Heart left ventricle (tissue), 16 donors: ENCODE results near the gene RNFT2. TPM values are rescaled to one million over a fixed set of nuclear protein-coding genes. Genes with fewer than 3 reads are reported as not detected.

Experiments
- ATAC-seq, 4 donors: fragments of 200-7000 bp; cut with Tn5 transposase; one replicate each; pipeline ENCODE4 v1.9.1; 2020 to 2022; ENCODE audit warnings: moderate library complexity in 4 of 4, mild to moderate bottlenecking in 3 of 4, moderate number of reproducible peaks in 1 of 4
- DNase-seq, 5 donors: peaks; one replicate each; pipeline ENCODE4 v3.0.0-alpha.2; 2020
- H3K27ac ChIP-seq, 12 donors: fragments of 200-600 bp; sonication (generic) in 4 of 12; one replicate each; pipeline versions ENCODE4 v1.5.0 to v1.8.0; 2016 to 2022; ENCODE audit warnings: mild to moderate bottlenecking in 2 of 12
- H3K27me3 ChIP-seq, 9 donors: fragments of 200-600 bp; sonication (generic) in 2 of 9; one replicate each; pipeline versions ENCODE4 v1.5.1 to v1.8.0; 2016 to 2022; ENCODE audit warnings: mild to moderate bottlenecking in 3 of 9
- H3K36me3 ChIP-seq, 9 donors: fragments of 200-600 bp; sonication (generic) in 2 of 9; one replicate each; pipeline versions ENCODE4 v1.5.0 to v1.8.0; 2018 to 2022; ENCODE audit warnings: mild to moderate bottlenecking in 2 of 9
- H3K4me1 ChIP-seq, 12 donors: fragments of 200-600 bp; sonication (generic) in 4 of 12; one replicate each; pipeline versions ENCODE4 v1.5.0 to v1.8.0; 2016 to 2022; ENCODE audit warnings: mild to moderate bottlenecking in 3 of 12
- H3K4me3 ChIP-seq, 12 donors: fragments of 200-600 bp; sonication (generic) in 4 of 12; one replicate each; pipeline versions ENCODE4 v1.5.0 to v1.8.0; 2017 to 2022; ENCODE audit warnings: mild to moderate bottlenecking in 9 of 12, moderate library complexity in 4 of 12
- H3K9me3 ChIP-seq, 12 donors: fragments of 200-600 bp; sonication (generic) in 4 of 12; one replicate each; pipeline versions ENCODE4 v1.5.0 to v1.8.0; 2016 to 2022; ENCODE audit warnings: mild to moderate bottlenecking in 1 of 12
- POLR2A ChIP-seq, 2 donors: fragments of 450-650 bp; IDR thresholded peaks; one replicate each; pipeline ENCODE4 v1.6.1; 2017; ENCODE audit warnings: antibody characterized with exemption in 2 of 2, mild to moderate bottlenecking in 2 of 2, moderate library complexity in 2 of 2
- WGBS, 4 donors: extraction: QIAGEN DNeasy Blood & Tissue Kit in 2 of 4; methylation state at CpG; one replicate each; pipeline versions ENCODE4 v1.1.5 to v1.1.7; 2013 to 2018; 5-methylcytosine and 5-hydroxymethylcytosine counted together
- intact Hi-C, 10 donors: fragments of 100-400 bp; cut with DNase I; formaldehyde crosslinking; loops; one replicate each; pipeline versions ENCODE4 v1.11.1 to v1.14.2; 2022
- polyA plus RNA-seq, 2 donors: library from polyadenylated mRNA; stranded (reverse); fragments of 200-250 nt; gene quantifications; one replicate each; pipeline ENCODE4 v1.2.3, GENCODE V29; 2013
- total RNA-seq, 9 donors: library from RNA; depleted of rRNA in 2 of 9; stranded (reverse); fragments of >200 nt in 2 of 9; fragmentation: NEBNext Ultra II Directional in 3 of 9; extraction: Animal tissue kit (Norgen Biotek cat#: 25700) in 3 of 9; gene quantifications; one replicate each; pipeline versions ENCODE4 v1.1.0 to v1.2.4, GENCODE V29; 2016 to 2023
- TF ChIP-seq, protein P1 (sequence below), 12 donors: fragments of 200-600 bp; sonication (generic) in 4 of 12; IDR thresholded peaks; one replicate each; pipeline versions ENCODE4 v1.5.0 to v1.8.0; 2018 to 2022; ENCODE audit warnings: antibody characterized with exemption in 12 of 12, mild to moderate bottlenecking in 5 of 12
- donor health status: ischemic (EF 13 %, LVEDD 7.1; RV severe dilation, severe dysfunction).
- donor health status: healthy with polysubstance abuse.
- donor health status: DM: no; HTN: yes; CAD: no.
- donor health status: DM: no; HTN: no; CAD: no.
- donor health status: ischemic (EF 25% LVEDD 6.9; RV normal size, moderate dysfunction).
- donor health status: ischemic (EF 25% LVEDD 5.7; RV mildly dilated, moderate dysfunction).
- donor health status: healthy.
- donor health status: DM: yes; HTN: yes; CAD: no.
- donor health status: ischemic (EF 35%, LVEDD 5.7; RV mildly dilated, moderate dysfunction).
- donor health status: nonischemic (EF 11% LVEDD 7.7; RV severe dilation, severe dysfunction).
- donor health status: DM: yes; HTN: yes; CAD: no.
- donor health status: PGD.
- donor health status: ischemic (EF 29% LVEDD 5.4; RV normal size, mild dysfunction).
- donor health status: nonischemic (EF 23%, LVEDD 6.1; RV moderate dilation, normal function).

The RNFT2 gene
- total and polyA plus RNA-seq, 11 donors = 0.58 to 2.4 (median 1.6) TPM

DNA sequence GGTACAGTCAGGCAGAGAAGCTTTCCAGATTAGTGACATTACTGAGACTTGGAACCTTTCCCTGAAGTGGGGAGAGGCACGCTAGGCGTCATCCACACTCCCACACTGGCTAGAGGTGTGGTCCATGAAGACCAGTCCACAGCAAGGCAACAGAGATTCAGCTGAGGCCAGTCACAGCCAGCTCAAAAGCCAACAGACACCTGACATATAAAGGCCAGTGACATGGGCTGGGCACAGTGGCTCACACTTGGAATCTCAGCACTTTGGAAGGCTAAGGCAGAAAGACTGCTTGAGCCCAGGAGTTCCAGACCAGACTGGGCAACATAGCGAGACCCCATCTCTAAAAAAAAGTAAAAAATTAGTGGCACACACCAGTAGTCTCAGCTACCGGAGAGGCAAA lies 132.2 kb downstream of the RNFT2 start:
- DNase-seq = no peak
- no peaks in the 10 kb centered on the region for H3K36me3 ChIP-seq
- H3K27ac ChIP-seq = no peak overlapping the region
- H3K27me3 ChIP-seq = peaks cover 0 to 13% (median 0%) of the 10 kb centered on the region in 9 donors
- H3K9me3 ChIP-seq = peaks cover 0 to 11% (median 0%) of the 10 kb centered on the region in 12 donors
- 62 to 75% (median 66%) methylated on average over 4 of the region's 4 CpGs for WGBS, 4 donors
- TF ChIP-seq POLR2A (IDR thresholded peaks at IDR 0.05) = no peak
- TF ChIP-seq, protein P1, sequence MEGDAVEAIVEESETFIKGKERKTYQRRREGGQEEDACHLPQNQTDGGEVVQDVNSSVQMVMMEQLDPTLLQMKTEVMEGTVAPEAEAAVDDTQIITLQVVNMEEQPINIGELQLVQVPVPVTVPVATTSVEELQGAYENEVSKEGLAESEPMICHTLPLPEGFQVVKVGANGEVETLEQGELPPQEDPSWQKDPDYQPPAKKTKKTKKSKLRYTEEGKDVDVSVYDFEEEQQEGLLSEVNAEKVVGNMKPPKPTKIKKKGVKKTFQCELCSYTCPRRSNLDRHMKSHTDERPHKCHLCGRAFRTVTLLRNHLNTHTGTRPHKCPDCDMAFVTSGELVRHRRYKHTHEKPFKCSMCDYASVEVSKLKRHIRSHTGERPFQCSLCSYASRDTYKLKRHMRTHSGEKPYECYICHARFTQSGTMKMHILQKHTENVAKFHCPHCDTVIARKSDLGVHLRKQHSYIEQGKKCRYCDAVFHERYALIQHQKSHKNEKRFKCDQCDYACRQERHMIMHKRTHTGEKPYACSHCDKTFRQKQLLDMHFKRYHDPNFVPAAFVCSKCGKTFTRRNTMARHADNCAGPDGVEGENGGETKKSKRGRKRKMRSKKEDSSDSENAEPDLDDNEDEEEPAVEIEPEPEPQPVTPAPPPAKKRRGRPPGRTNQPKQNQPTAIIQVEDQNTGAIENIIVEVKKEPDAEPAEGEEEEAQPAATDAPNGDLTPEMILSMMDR (IDR thresholded peaks at IDR 0.05) = no peak
- intact Hi-C loops = no loop called here
- ATAC-seq = no peak
- no peaks in the 10 kb centered on the region for H3K4me1 ChIP-seq
- H3K4me3 ChIP-seq = no peak overlapping the region

DNA sequence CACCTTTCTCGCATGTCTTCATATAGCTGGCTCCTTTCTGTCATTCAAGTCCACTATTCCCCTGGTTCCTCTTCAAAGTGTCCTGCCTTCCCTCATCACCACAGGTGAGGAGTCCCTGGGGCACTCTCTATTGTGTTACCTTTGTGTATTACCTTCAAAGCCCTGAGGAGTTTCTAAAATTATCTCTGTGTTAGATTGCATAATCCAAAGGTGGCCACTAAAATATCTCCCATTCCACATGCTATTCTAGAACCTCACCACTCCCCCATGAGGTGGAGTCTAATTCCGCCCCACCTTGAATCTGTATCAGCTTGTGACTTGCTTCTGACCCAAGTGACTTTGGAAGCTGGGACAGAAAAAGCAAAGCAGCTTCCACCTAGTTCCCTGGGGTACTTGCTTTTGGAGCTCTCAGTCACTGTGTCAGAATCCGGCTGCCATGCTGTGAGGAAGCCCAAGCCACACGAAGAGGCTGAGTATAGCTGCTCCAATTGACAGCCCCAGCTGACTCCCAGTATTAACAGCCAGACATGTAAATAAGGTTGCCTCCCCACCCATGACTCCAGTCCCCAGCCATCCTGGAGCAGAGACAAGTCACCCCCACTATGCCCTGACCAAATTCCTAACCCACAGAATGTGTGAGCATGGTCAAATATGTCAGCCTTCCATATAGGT lies 136.3 kb downstream of the RNFT2 start:
- H3K4me3 ChIP-seq = no peak overlapping the region
- ATAC-seq = no peak
- no peak for TF ChIP-seq POLR2A (IDR thresholded peaks at IDR 0.05)
- TF ChIP-seq, protein P1 (IDR thresholded peaks at IDR 0.05) = no peak
- H3K4me1 ChIP-seq = peaks cover 0 to 15% (median 9%) of the 10 kb centered on the region in 12 donors
- H3K36me3 ChIP-seq = no peaks in the 10 kb centered on the region
- H3K27ac ChIP-seq = no peak overlapping the region
- intact Hi-C loops = no loop called here
- WGBS, 4 donors = 91 to 95% (median 93%) methylated on average over 4 of the region's 4 CpGs
- peaks cover 10 to 53% (median 20%) of the 10 kb centered on the region in 9 donors for H3K27me3 ChIP-seq
- no peak for DNase-seq
- peaks cover 0 to 11% (median 0%) of the 10 kb centered on the region in 12 donors for H3K9me3 ChIP-seq

DNA sequence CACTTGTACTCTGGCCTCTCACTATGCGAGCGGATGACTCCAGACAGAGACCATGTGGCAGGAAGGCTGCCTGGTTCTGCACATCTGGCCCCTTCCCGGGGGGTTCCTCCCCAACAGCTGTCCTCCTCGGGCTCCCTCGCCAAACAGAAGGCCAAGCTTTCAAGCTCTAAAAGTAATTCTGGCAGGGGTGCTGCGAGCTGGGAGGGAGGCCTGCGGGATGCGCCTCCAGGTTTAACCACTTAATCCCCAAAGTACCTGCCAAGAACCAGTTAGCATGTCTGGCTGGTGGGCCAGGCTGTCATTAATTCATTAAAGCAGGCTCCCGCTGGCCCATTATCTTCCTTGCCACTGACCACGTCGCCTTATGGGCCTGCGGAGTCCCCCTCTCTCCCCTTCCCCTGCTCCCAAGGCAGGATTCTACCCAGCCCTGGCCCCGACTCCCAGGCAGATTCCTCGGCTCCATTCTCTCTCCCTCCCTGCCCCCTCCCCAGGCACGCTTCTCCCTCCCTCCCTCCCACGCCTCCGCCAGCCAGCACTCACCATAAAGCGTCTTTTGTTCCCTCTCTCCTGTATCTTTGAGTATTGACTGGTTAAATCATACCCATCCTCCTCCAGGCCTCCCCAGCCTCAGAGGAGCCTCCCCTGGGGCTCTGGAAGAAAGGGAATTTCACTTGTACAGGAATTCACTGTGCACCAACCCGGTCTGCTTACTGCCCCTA lies 138.2 kb downstream of the RNFT2 start:
- TF ChIP-seq POLR2A (IDR thresholded peaks at IDR 0.05) = no peak
- TF ChIP-seq, protein P1 (IDR thresholded peaks at IDR 0.05) = no peak
- intact Hi-C loops = no loop called here
- Histone ChIP-seq H3K27ac (no peak overlapping the region), H3K27me3 (peaks cover 15 to 67% (median 26%) of the 10 kb centered on the region in 9 donors), H3K4me1 (peaks cover 3 to 32% (median 17%) of the 10 kb centered on the region in 12 donors), H3K36me3 (no peaks in the 10 kb centered on the region), H3K9me3 (peaks cover 0 to 11% (median 0%) of the 10 kb centered on the region in 12 donors), H3K4me3 (no peak overlapping the region)
- WGBS, 4 donors = 33 to 44% (median 37%) methylated on average over 18 to 19 of the region's 19 CpGs
- DNase-seq (no peak), ATAC-seq (peak in 1 of 4 donors; percentile 23)
